ENCODE measurements around the gene WWOX.

The WWOX gene

GRCh38 chr16:79100447-79100846 lies 1001.0 kb downstream of the WWOX start:
- no peak for DNase-seq (ENCODE audit: low read depth in 2 of 2, low spot score in 1 of 2)

GRCh38 chr16:79101491-79101890 lies 1002.0 kb downstream of the WWOX start:
- DNase-seq (ENCODE audit: low read depth in 2 of 2, low spot score in 1 of 2) = no peak

- DNase-seq (ENCODE audit: low read depth in 2 of 2, low spot score in 1 of 2) = no peak
These were observed 1005.1 kb downstream of the WWOX start for GRCh38 chr16:79104567-79104966.

- no peak for DNase-seq (ENCODE audit: low read depth in 2 of 2, low spot score in 1 of 2)
These were observed 1007.8 kb downstream of the WWOX start for GRCh38 chr16:79107301-79107700.

- DNase-seq (ENCODE audit: low read depth in 2 of 2, low spot score in 1 of 2) = no peak
These were observed 1010.3 kb downstream of the WWOX start for GRCh38 chr16:79109771-79110170.

- no peak for DNase-seq (ENCODE audit: low read depth in 2 of 2, low spot score in 1 of 2)
These were observed 1010.8 kb downstream of the WWOX start for GRCh38 chr16:79110242-79110641.

- DNase-seq (ENCODE audit: low read depth in 2 of 2, low spot score in 1 of 2) = no peak
These were observed 1011.5 kb downstream of the WWOX start for GRCh38 chr16:79110953-79111352.

GRCh38 chr16:79112462-79112861 lies 1013.0 kb downstream of the WWOX start:
- DNase-seq (ENCODE audit: low read depth in 2 of 2, low spot score in 1 of 2) = no peak

GRCh38 chr16:79113826-79114225 lies 1014.4 kb downstream of the WWOX start:
- DNase-seq (ENCODE audit: low read depth in 2 of 2, low spot score in 1 of 2) = no peak

GRCh38 chr16:79114759-79115158 lies 1015.3 kb downstream of the WWOX start:
- no peak for DNase-seq (ENCODE audit: low read depth in 2 of 2, low spot score in 1 of 2)

- DNase-seq (ENCODE audit: low read depth in 2 of 2, low spot score in 1 of 2) = no peak
These were observed 1022.5 kb downstream of the WWOX start for GRCh38 chr16:79121906-79122305.

GRCh38 chr16:79122343-79122742 lies 1022.9 kb downstream of the WWOX start:
- no peak for DNase-seq (ENCODE audit: low read depth in 2 of 2, low spot score in 1 of 2)

GRCh38 chr16:79124016-79124756 lies 1024.7 kb downstream of the WWOX start:
- no peak for DNase-seq (ENCODE audit: low read depth in 2 of 2, low spot score in 1 of 2)

GRCh38 chr16:79127766-79128165 lies 1028.3 kb downstream of the WWOX start:
- no peak for DNase-seq (ENCODE audit: low read depth in 2 of 2, low spot score in 1 of 2)

GRCh38 chr16:79128706-79129105 lies 1029.3 kb downstream of the WWOX start:
- DNase-seq (ENCODE audit: low read depth in 2 of 2, low spot score in 1 of 2) = no peak

- no peak for DNase-seq (ENCODE audit: low read depth in 2 of 2, low spot score in 1 of 2)
These were observed 1031.2 kb downstream of the WWOX start for GRCh38 chr16:79130616-79131015.

- DNase-seq (ENCODE audit: low read depth in 2 of 2, low spot score in 1 of 2) = no peak
These were observed 1032.0 kb downstream of the WWOX start for GRCh38 chr16:79131321-79132075.

GRCh38 chr16:79132701-79133100 lies 1033.2 kb downstream of the WWOX start:
- DNase-seq (ENCODE audit: low read depth in 2 of 2, low spot score in 1 of 2) = no peak

- no peak for DNase-seq (ENCODE audit: low read depth in 2 of 2, low spot score in 1 of 2)
These were observed 1034.8 kb downstream of the WWOX start for GRCh38 chr16:79134300-79134699.

GRCh38 chr16:79136955-79137354 lies 1037.5 kb downstream of the WWOX start:
- DNase-seq (ENCODE audit: low read depth in 2 of 2, low spot score in 1 of 2) = no peak

- no peak for DNase-seq (ENCODE audit: low read depth in 2 of 2, low spot score in 1 of 2)
These were observed 1038.0 kb downstream of the WWOX start for GRCh38 chr16:79137426-79137939.

GRCh38 chr16:79139799-79140198 lies 1040.3 kb downstream of the WWOX start:
- no peak for DNase-seq (ENCODE audit: low read depth in 2 of 2, low spot score in 1 of 2)
